ENCODE data around the gene ANKRD6.

ANKRD6 gene

GRCh38 chr6:89520736-89521135 lies 87.8 kb downstream of the ANKRD6 start:
- DNase-seq = no peak

GRCh38 chr6:89522778-89523177 lies 89.8 kb downstream of the ANKRD6 start:
- no peak for DNase-seq

GRCh38 chr6:89525786-89526562 lies 93.0 kb downstream of the ANKRD6 start:
- no peak for DNase-seq

- no peak for DNase-seq
These were observed 93.6 kb downstream of the ANKRD6 start for GRCh38 chr6:89526563-89526869.

GRCh38 chr6:89527634-89528033 lies 94.7 kb downstream of the ANKRD6 start:
- DNase-seq = no peak

- DNase-seq = no peak
These were observed 95.9 kb downstream of the ANKRD6 start for GRCh38 chr6:89528866-89529265.

- no peak for DNase-seq
These were observed 98.0 kb downstream of the ANKRD6 start for GRCh38 chr6:89530982-89531381.

GRCh38 chr6:89536231-89536630 lies 103.3 kb downstream of the ANKRD6 start:
- DNase-seq = peak; percentile 78

GRCh38 chr6:89539779-89540178 lies 106.8 kb downstream of the ANKRD6 start:
- DNase-seq = no peak

- no peak for DNase-seq
These were observed 109.3 kb downstream of the ANKRD6 start for GRCh38 chr6:89542081-89542857.

- DNase-seq = no peak
These were observed 109.9 kb downstream of the ANKRD6 start for GRCh38 chr6:89542866-89543265.

- DNase-seq = no peak
These were observed 114.3 kb downstream of the ANKRD6 start for GRCh38 chr6:89547281-89547680.

- no peak for DNase-seq
These were observed 120.5 kb downstream of the ANKRD6 start for GRCh38 chr6:89553431-89553830.

- no peak for DNase-seq
These were observed 121.2 kb downstream of the ANKRD6 start for GRCh38 chr6:89554106-89554505.

- DNase-seq = no peak
These were observed 122.1 kb downstream of the ANKRD6 start for GRCh38 chr6:89555031-89555430.

- peak; percentile 45 for DNase-seq
These were observed 122.9 kb downstream of the ANKRD6 start for GRCh38 chr6:89555806-89556205.

GRCh38 chr6:89559487-89559886 lies 126.5 kb downstream of the ANKRD6 start:
- no peak for DNase-seq

- no peak for DNase-seq
These were observed 129.4 kb downstream of the ANKRD6 start for GRCh38 chr6:89562093-89562973.

- DNase-seq = no peak
These were observed 130.9 kb downstream of the ANKRD6 start for GRCh38 chr6:89563866-89564265.

- DNase-seq = peak; percentile 35
These were observed 131.9 kb downstream of the ANKRD6 start for GRCh38 chr6:89564752-89565427.

- DNase-seq = no peak
These were observed 133.3 kb downstream of the ANKRD6 start for GRCh38 chr6:89566008-89566800.

All from NCI-H146 (cell line).